Measurements from ENCODE around the gene BEND6.
"Not testable (repeated sequence)": the region's sequence is repeated elsewhere in the genome, so short reads cannot be mapped to it uniquely, and the experiment has no call there.

BEND6 gene

GRCh38 chr6:57026001-57026400 is 71.1 kb downstream of the BEND6 start:
- in situ Hi-C loops (cut with HindIII; ENCODE audit: low sequenced_read_pairs): no loop called here

GRCh38 chr6:57027301-57027700 is 72.4 kb downstream of the BEND6 start:
- in situ Hi-C loops (cut with HindIII; ENCODE audit: low sequenced_read_pairs): no loop called here

GRCh38 chr6:57029213-57029612 is 74.3 kb downstream of the BEND6 start:
- in situ Hi-C loops (cut with HindIII; ENCODE audit: low sequenced_read_pairs): no loop called here

- in situ Hi-C loops (cut with HindIII; ENCODE audit: low sequenced_read_pairs): no loop called here
These were observed 78.3 kb downstream of the BEND6 start for GRCh38 chr6:57033228-57033627.

- in situ Hi-C loops (cut with HindIII; ENCODE audit: low sequenced_read_pairs): no loop called here
These were observed 80.6 kb downstream of the BEND6 start for GRCh38 chr6:57035549-57035948.

- in situ Hi-C loops (cut with HindIII; ENCODE audit: low sequenced_read_pairs): no loop called here
These were observed 84.0 kb downstream of the BEND6 start for GRCh38 chr6:57038906-57039305.

- in situ Hi-C loops (cut with HindIII; ENCODE audit: low sequenced_read_pairs): no loop called here
These were observed 85.1 kb downstream of the BEND6 start for GRCh38 chr6:57040011-57040410.

- in situ Hi-C loops (cut with HindIII; ENCODE audit: low sequenced_read_pairs): not testable (repeated sequence)
These were observed 89.2 kb downstream of the BEND6 start for GRCh38 chr6:57044061-57044460.

GRCh38 chr6:57044568-57044967 is 89.7 kb downstream of the BEND6 start:
- in situ Hi-C loops (cut with HindIII; ENCODE audit: low sequenced_read_pairs): no loop called here

GRCh38 chr6:57046332-57047256 is 91.7 kb downstream of the BEND6 start, which contains the start of gene KIAA1586:
KIAA1586 (plus strand) TSS chr6:57046693; CDS start chr6:57046756, 63 bp downstream.
- in situ Hi-C loops (cut with HindIII; ENCODE audit: low sequenced_read_pairs): not testable (repeated sequence)

- in situ Hi-C loops (cut with HindIII; ENCODE audit: low sequenced_read_pairs): not testable (repeated sequence)
These were observed 92.3 kb downstream of the BEND6 start for GRCh38 chr6:57047257-57047585.

- in situ Hi-C loops (cut with HindIII; ENCODE audit: low sequenced_read_pairs): not testable (repeated sequence)
These were observed 93.0 kb downstream of the BEND6 start for GRCh38 chr6:57047859-57048258.

- in situ Hi-C loops (cut with HindIII; ENCODE audit: low sequenced_read_pairs): no loop called here
These were observed 93.7 kb downstream of the BEND6 start for GRCh38 chr6:57048577-57048976.

GRCh38 chr6:57063847-57064246 is 108.9 kb downstream of the BEND6 start:
- in situ Hi-C loops (cut with HindIII; ENCODE audit: low sequenced_read_pairs): no loop called here

- in situ Hi-C loops (cut with HindIII; ENCODE audit: low sequenced_read_pairs): no loop called here
These were observed 109.9 kb downstream of the BEND6 start for GRCh38 chr6:57064809-57065208.

- in situ Hi-C loops (cut with HindIII; ENCODE audit: low sequenced_read_pairs): no loop called here
These were observed 113.2 kb downstream of the BEND6 start for GRCh38 chr6:57068061-57068460.

GRCh38 chr6:57069228-57069627 is 114.3 kb downstream of the BEND6 start:
- in situ Hi-C loops (cut with HindIII; ENCODE audit: low sequenced_read_pairs): no loop called here

GRCh38 chr6:57069920-57070331 is 115.0 kb downstream of the BEND6 start:
- in situ Hi-C loops (cut with HindIII; ENCODE audit: low sequenced_read_pairs): no loop called here

GRCh38 chr6:57072108-57072507 is 117.2 kb downstream of the BEND6 start:
- in situ Hi-C loops (cut with HindIII; ENCODE audit: low sequenced_read_pairs): no loop called here

- in situ Hi-C loops (cut with HindIII; ENCODE audit: low sequenced_read_pairs): no loop called here
These were observed 119.5 kb downstream of the BEND6 start for GRCh38 chr6:57074383-57074782.

- in situ Hi-C loops (cut with HindIII; ENCODE audit: low sequenced_read_pairs): no loop called here
These were observed 120.2 kb downstream of the BEND6 start for GRCh38 chr6:57075092-57075491.
